HepG2 (cell line): ENCODE measurements around the gene AGR3. TPM values are rescaled to one million over a fixed set of nuclear protein-coding genes. Genes with fewer than 3 reads are reported as not detected.

Experiments used
- AKNA ChIP-seq: sonication (generic); formaldehyde crosslinking; IDR thresholded peaks from 2 replicates; pipeline ENCODE4 v1.4.0; 2020; ENCODE audit warnings: missing genetic modification reagents, borderline replicate concordance
- NCOR1 ChIP-seq: fragments of 200-600 bp; sonication (generic); IDR thresholded peaks from 2 replicates; pipeline ENCODE4 v1.7.0; 2017; ENCODE audit warnings: antibody characterized with exemption, low read length, borderline replicate concordance
- RARA ChIP-seq: IDR thresholded peaks from 2 replicates; pipeline ENCODE4 v1.6.1; 2016; ENCODE audit warnings: missing genetic modification reagents, missing compliant biosample characterization
- SATB2 ChIP-seq: sonication (generic); formaldehyde crosslinking; IDR thresholded peaks from 2 replicates; pipeline ENCODE4 v1.5.0; 2020; ENCODE audit warnings: missing genetic modification reagents
- ZNF263 ChIP-seq: sonication (generic); formaldehyde crosslinking; IDR thresholded peaks from 2 replicates; pipeline ENCODE4 v1.4.0; 2020; ENCODE audit warnings: missing genetic modification reagents
- ZNF33A ChIP-seq: sonication (generic); formaldehyde crosslinking; IDR thresholded peaks from 2 replicates; pipeline ENCODE4 v1.5.1; 2020; ENCODE audit warnings: missing genetic modification reagents, mild to moderate bottlenecking, moderate library complexity, borderline replicate concordance
- ZNF607 ChIP-seq: sonication (generic); formaldehyde crosslinking; IDR thresholded peaks from 2 replicates; pipeline ENCODE4 v1.5.1; 2020; ENCODE audit warnings: missing genetic modification reagents, mild to moderate bottlenecking, borderline replicate concordance
- ZSCAN5A ChIP-seq: sonication (generic); formaldehyde crosslinking; IDR thresholded peaks from 2 replicates; pipeline ENCODE4 v1.8.0; 2022; ENCODE audit warnings: mild to moderate bottlenecking, missing genetic modification reagents, borderline replicate concordance
- polyA plus RNA-seq, 8 experiments: library from polyadenylated mRNA; depleted of rRNA in 3 of 8; stranded (reverse) in 7 of 8; unstranded in 1 of 8; fragments of >200 nt; fragmentation: Illumina TruSeq in 4 of 8; extraction: Trizol in 4 of 8; gene quantifications; 2 replicates each; pipeline versions ENCODE4 v1.2.1 to v1.2.3, GENCODE V29; 2011 to 2016; ENCODE audit warnings: low read depth in 4 of 8, missing spikeins in 1 of 8, mixed read lengths in 1 of 8; ENCODE audit not compliant: insufficient read depth in 1 of 8
- total RNA-seq, 5 experiments: library from RNA; depleted of rRNA; stranded (reverse); fragments of >200 nt; fragmentation: Illumina TruSeq; extraction: Trizol; gene quantifications; 2 replicates each; pipeline ENCODE4 v1.2.3, GENCODE V29; 2016; ENCODE audit warnings: low read depth in 1 of 5
- TF ChIP-seq, protein P1 (sequence below): sonication (generic); formaldehyde crosslinking; IDR thresholded peaks from 2 replicates; pipeline ENCODE4 v1.4.0; 2020; ENCODE audit warnings: missing genetic modification reagents

AGR3 gene
- total and polyA plus RNA-seq, 2 of the 13 experiments (the other 11 are each of a cell fraction or from before 2014, with no cell fraction given), result not detected

GRCh38 chr7:16874066-16874465 is 7.7 kb downstream of the AGR3 start (continued):
- TF ChIP-seq AKNA (CRISPR knock-in tag), result no peak
- TF ChIP-seq NCOR1, result no peak
- TF ChIP-seq, protein P1, sequence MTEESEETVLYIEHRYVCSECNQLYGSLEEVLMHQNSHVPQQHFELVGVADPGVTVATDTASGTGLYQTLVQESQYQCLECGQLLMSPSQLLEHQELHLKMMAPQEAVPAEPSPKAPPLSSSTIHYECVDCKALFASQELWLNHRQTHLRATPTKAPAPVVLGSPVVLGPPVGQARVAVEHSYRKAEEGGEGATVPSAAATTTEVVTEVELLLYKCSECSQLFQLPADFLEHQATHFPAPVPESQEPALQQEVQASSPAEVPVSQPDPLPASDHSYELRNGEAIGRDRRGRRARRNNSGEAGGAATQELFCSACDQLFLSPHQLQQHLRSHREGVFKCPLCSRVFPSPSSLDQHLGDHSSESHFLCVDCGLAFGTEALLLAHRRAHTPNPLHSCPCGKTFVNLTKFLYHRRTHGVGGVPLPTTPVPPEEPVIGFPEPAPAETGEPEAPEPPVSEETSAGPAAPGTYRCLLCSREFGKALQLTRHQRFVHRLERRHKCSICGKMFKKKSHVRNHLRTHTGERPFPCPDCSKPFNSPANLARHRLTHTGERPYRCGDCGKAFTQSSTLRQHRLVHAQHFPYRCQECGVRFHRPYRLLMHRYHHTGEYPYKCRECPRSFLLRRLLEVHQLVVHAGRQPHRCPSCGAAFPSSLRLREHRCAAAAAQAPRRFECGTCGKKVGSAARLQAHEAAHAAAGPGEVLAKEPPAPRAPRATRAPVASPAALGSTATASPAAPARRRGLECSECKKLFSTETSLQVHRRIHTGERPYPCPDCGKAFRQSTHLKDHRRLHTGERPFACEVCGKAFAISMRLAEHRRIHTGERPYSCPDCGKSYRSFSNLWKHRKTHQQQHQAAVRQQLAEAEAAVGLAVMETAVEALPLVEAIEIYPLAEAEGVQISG (CRISPR knock-in tag), result no peak
- no peak for TF ChIP-seq ZNF607 (CRISPR knock-in tag)
- no peak for TF ChIP-seq SATB2
- TF ChIP-seq ZNF263 (CRISPR knock-in tag), result no peak
- TF ChIP-seq ZNF33A (CRISPR knock-in tag), result no peak
- no peak for TF ChIP-seq ZSCAN5A (CRISPR knock-in tag)
- no peak for TF ChIP-seq RARA (CRISPR knock-in tag)
